Osteocyte (in vitro differentiated cells): ENCODE results near the gene ANKFY1. TPM values are rescaled to one million over a fixed set of nuclear protein-coding genes. Genes with fewer than 3 reads are reported as not detected.

ENCODE experiments used
- DNase-seq: peaks from one replicate; pipeline ENCODE4 v3.0.0; 2021; ENCODE audit warnings: mixed read lengths; ENCODE audit not compliant: unreplicated experiment; ENCODE audit errors: extremely low spot score
- H3K27ac Mint-ChIP-seq: one replicate; pipeline ENCODE4 v1.8.0; 2021; ENCODE audit warnings: mild to moderate bottlenecking, mixed read lengths; ENCODE audit not compliant: unreplicated experiment
- H3K27me3 Mint-ChIP-seq: one replicate; pipeline ENCODE4 v1.8.0; 2021; ENCODE audit warnings: mixed read lengths; ENCODE audit not compliant: unreplicated experiment
- H3K36me3 Mint-ChIP-seq: one replicate; pipeline ENCODE4 v1.8.0; 2021; ENCODE audit warnings: mixed read lengths; ENCODE audit not compliant: unreplicated experiment
- H3K4me1 Mint-ChIP-seq: one replicate; pipeline ENCODE4 v1.8.0; 2021; ENCODE audit warnings: mixed read lengths; ENCODE audit not compliant: unreplicated experiment
- H3K4me3 Mint-ChIP-seq: one replicate; pipeline ENCODE4 v1.8.0; 2021; ENCODE audit warnings: mild to moderate bottlenecking, moderate library complexity, mixed read lengths; ENCODE audit not compliant: unreplicated experiment
- H3K9me3 Mint-ChIP-seq: one replicate; pipeline ENCODE4 v1.8.0; 2021; ENCODE audit warnings: mixed read lengths; ENCODE audit not compliant: unreplicated experiment
- CTCF ChIP-seq: fragments of 200-600 bp; sonication (generic); IDR thresholded peaks from 2 replicates; pipeline ENCODE4 v1.5.0; 2021; ENCODE audit warnings: antibody characterized with exemption, mild to moderate bottlenecking, moderate library complexity
- total RNA-seq: library from RNA; stranded (reverse); gene quantifications from 2 replicates; pipeline ENCODE4 v1.2.1, GENCODE V29; 2021

Gene ANKFY1
- total RNA-seq, 1 donor from 2014 or later, result 61.2 TPM

- Mint-ChIP-seq H3K36me3 (peaks cover 31% of the 10 kb centered on the region), H3K4me3 (no peak overlapping the region), H3K9me3 (no peaks in the 10 kb centered on the region), H3K27ac (no peak overlapping the region), H3K27me3 (no peaks in the 10 kb centered on the region), H3K4me1 (no peaks in the 10 kb centered on the region)
- no peak for TF ChIP-seq CTCF
- no peak for DNase-seq
Observed at GRCh38 chr17:4189280-4189679, 74.5 kb downstream of the ANKFY1 start.

GRCh38 chr17:4188076-4188475 lies 75.7 kb downstream of the ANKFY1 start:
- DNase-seq, result no peak
- Mint-ChIP-seq H3K4me3 (no peak overlapping the region), H3K9me3 (no peaks in the 10 kb centered on the region), H3K4me1 (no peaks in the 10 kb centered on the region), H3K36me3 (peaks cover 43% of the 10 kb centered on the region), H3K27me3 (no peaks in the 10 kb centered on the region), H3K27ac (no peak overlapping the region)
- TF ChIP-seq CTCF, result no peak

GRCh38 chr17:4187076-4187475 lies 76.7 kb downstream of the ANKFY1 start:
- H3K9me3 Mint-ChIP-seq, result no peaks in the 10 kb centered on the region
- no peak for DNase-seq
- H3K27ac Mint-ChIP-seq, result no peak overlapping the region
- H3K36me3 Mint-ChIP-seq, result peaks cover 48% of the 10 kb centered on the region
- H3K4me1 Mint-ChIP-seq, result no peaks in the 10 kb centered on the region
- no peak for TF ChIP-seq CTCF
- no peaks in the 10 kb centered on the region for H3K27me3 Mint-ChIP-seq
- H3K4me3 Mint-ChIP-seq, result no peak overlapping the region

GRCh38 chr17:4186357-4186881 lies 77.4 kb downstream of the ANKFY1 start:
- Mint-ChIP-seq H3K4me1 (no peaks in the 10 kb centered on the region), H3K36me3 (peaks cover 48% of the 10 kb centered on the region), H3K4me3 (no peak overlapping the region), H3K27me3 (no peaks in the 10 kb centered on the region), H3K9me3 (no peaks in the 10 kb centered on the region), H3K27ac (no peak overlapping the region)
- TF ChIP-seq CTCF, result no peak
- no peak for DNase-seq

DNA sequence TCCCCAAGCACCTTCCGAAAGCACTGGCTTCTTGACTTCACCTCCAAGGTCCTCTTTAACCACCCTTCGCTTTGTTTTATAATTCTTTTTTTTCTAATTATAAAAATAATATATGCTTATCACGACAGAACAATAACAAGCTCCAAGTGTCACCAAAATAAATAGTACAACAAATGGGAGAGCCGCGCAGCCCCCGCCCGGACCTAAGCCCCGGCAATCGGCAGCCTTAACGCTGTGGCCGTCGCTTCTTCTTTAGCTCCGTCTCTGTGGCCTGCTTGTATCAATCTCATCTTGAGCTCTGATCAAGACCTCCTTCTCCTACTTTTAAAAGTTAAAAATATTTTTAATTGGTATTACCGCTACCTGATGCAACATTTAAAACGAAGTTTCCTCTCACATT lies 78.1 kb downstream of the ANKFY1 start:
- Mint-ChIP-seq H3K27me3 (no peaks in the 10 kb centered on the region), H3K9me3 (no peaks in the 10 kb centered on the region), H3K27ac (no peak overlapping the region), H3K4me3 (no peak overlapping the region), H3K4me1 (peaks cover 7% of the 10 kb centered on the region), H3K36me3 (peaks cover 51% of the 10 kb centered on the region)
- no peak for TF ChIP-seq CTCF
- DNase-seq, result no peak
